ENCODE measurements around the gene GAB1.

Gene GAB1

DNA sequence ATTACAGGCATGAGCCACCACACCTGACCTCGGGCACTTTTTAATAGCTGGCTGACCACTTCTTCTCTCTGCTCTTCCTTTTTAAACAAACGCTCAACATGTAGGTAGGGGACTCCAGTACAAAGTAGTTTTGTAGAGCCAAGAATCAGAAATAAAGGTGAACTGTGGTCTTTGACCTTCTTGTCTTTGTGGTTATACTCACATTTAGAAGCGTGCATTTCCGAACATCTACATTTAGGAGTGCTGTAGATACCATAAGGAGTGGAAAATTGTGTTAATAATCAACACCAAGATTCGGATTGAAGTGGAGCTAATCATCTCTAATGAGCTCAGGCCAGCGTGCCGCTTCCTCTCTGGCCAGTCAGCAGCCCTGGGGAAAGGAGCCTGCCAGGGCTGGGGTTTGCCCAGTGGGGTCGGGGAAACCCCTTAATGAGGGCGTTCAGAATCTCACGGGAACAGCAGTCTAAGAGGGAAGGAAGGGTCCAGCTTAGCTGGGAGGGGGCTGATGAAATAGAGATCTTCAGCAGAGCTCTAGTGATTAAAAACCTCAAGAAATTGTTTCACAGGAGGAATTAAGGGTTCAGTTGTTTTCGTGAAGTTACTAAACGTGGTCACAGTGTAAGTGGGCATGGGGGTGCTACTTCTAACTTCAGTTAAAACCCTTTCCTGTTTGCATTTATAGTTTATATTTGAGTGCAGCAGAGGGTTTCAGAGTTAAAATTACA, 81.2 kb downstream of the GAB1 start:
- no peak for DNase-seq (ENCODE audit: low read depth)

DNA sequence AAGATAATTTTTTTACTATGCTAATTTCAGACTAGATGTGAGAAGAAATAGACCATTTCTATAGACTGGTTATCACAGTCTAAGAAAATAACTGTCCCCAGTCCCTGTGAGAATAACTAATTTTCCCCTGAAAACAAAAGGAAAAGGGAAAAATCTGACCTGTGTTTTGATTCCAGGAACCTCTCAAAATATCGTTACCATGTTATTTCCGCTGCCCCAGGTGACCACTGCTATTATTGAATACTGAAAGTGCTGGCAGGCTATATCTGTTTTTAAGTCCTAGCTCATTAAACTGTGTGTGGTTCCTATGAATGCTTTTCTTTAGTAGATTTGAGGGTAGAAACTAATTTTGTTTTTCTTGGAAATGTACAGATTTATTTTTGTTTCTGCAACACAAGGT, 83.6 kb downstream of the GAB1 start:
- no peak for DNase-seq (ENCODE audit: low read depth)

DNA sequence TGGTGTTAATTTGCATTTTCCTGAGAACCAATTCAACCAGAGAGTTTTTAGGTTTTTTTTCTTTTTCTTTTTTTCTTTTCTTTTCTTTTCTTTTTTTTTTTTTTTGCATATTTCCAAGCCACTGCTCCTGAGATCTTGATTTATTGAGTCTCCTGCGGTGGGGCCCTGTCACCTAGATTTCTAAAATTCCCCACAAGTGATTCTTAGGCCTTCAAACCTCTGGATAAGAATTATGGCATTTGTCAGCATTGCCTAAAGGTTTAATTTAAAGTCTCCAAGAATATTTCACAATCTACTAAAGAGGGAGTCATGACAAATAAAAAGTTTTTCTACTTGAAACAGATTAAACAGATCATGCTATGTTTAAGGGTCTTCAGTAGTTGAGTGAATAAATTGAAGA, 84.9 kb downstream of the GAB1 start:
- peak; percentile 23 for DNase-seq (ENCODE audit: low read depth)

DNA sequence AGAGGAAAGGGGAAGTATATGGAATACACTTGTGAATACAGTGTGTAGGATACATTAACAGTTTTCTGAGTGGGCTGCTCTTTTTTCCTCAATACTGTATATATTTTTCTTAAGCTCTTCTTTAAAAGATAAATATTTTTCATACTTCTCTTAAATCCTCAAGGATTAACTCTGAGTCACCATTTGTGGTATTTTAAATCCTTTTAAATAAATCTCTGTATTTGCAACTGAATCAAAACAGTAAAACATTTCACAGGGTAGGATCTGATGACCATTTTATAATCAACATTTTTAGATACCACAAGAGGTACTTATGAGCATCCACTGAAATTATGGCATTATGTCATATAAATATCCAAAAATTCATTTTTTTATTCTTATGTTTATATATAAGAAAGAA, 87.6 kb downstream of the GAB1 start:
- DNase-seq (ENCODE audit: low read depth): peak; percentile 52

DNA sequence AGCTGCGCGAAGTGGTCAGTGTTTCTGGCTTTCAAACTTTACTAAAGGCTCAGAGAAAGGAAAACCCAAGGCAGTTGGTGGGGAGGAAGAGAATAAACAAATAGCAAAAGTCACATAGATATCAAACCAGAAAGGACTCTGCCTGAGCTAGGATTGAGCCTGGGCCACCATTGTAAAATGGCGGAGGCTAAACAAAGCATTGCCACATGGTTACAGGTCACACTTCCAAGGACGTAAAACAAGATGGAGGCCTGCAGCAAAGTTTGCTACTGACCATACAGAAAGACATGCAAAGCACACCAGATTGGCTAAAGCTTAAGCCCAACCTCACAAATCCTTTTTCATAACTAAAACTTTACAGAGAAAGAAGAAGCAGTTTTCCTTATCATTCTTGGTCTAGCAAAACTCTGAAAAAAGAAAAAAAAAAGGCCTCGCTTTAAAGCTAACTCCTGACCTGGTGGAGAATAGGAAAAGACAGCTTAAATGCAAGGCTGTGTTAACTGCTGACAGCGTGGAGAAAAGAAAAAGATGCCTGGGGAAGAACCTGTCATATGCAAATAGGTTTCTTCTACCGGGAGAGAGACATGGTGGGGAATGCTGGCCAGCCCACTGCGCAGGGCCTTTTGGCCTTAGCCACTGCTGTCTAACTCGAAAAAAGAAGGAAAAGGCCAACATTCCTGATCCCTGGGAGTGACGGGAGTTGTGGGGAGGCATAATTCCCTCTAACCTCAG, 95.0 kb downstream of the GAB1 start:
- no peak for DNase-seq (ENCODE audit: low read depth)

DNA sequence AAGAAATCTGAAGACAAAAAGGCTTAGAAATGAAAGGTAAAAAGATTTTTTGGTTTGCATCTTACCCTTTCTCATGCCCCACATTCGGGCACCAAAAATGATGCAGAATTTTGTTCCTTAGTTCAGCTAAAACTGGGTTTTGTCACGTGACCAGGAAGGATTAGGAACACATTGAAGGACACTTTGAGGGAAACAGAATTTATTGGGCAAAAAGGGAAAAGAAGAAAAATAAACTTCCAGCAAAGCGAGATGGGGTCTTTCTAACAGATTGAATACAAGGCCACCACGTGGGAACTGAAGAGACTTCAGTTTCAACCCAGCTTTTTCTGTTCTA, 95.5 kb downstream of the GAB1 start:
- no peak for DNase-seq (ENCODE audit: low read depth)

DNA sequence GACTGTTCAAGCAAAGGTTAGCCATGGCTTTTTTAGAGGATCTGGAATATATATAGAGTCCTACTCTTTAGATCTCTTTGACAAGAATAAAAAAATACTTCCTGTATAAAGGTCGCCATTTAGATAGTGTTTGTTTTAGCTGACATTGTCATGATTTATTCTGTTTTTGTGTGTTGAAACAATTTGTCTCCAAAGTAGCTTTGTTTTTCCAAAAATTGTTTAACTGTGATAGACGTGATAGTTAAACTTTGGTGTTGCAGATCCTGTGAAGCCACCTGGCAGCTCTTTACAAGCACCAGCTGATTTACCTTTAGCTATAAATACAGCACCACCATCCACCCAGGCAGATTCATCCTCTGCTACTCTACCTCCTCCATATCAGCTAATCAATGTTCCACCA, 96.6 kb downstream of the GAB1 start:
- no peak for DNase-seq (ENCODE audit: low read depth)

DNA sequence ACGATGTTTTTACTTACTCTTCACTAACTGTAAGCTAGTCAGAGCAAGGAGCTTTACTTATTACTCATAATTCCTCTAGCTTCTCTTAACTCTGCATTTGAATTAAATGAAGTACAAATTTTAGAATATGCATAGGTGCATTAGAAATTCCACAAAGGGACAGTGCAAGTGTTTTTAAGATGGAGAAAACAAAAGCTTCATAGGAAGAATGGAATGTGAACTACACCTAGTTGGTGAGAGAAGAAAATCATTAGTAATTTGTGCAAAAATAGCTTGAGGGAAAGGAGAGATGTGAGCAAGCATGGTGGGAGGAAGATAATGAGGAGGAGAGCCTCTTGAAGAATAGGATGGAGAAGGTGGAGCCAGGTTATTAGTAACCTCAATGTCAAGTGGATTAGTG, 99.3 kb downstream of the GAB1 start:
- no peak for DNase-seq (ENCODE audit: low read depth)

DNA sequence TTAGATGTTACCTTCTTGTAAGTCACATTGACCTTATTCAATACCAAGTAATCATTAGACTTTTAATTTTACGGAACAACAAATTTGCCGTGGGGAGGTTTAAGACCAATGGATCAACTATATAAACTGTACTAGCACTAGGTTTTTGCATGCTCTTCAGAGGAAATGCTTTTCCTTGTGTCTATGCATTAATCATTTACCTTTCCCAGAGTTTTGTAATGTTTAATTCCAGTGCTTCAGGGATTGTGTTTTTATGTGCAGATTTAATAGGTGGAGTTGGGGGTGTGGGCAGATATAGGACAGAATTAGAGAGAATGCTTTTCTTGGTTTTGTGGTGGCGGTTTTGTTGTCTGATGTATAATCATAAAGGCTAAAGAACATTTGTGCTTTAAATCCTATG, 100.8 kb downstream of the GAB1 start:
- DNase-seq (ENCODE audit: low read depth): no peak

DNA sequence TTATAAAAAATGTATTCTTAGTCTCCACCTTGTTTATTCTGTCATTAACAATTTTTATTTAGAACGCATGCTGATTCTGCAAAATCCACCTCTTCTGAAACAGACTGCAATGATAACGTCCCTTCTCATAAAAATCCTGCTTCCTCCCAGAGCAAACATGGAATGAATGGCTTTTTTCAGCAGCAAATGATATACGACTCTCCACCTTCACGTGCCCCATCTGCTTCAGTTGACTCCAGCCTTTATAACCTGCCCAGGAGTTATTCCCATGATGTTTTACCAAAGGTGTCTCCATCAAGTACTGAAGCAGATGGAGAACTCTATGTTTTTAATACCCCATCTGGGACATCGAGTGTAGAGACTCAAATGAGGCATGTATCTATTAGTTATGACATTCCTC, 101.3 kb downstream of the GAB1 start:
- no peak for DNase-seq (ENCODE audit: low read depth)

DNA sequence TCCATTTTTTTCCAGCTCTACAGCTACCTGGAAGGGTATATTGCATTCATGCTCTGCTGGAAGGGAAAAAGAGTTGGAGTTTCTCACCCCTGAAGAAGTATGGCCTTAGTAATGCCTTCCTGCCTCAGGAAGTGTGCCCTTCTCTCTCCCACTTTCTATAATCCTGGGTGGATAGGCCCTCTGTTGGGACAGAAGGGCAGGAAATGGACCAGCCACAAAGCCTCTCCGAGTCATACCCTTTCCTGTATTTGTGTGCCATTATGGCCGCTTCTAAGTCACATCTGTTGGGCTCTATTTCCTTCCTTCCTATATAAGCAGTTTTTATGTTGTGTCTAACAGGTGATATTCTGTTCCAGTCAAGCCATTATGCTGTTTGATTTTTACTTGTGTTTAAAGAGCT, 102.0 kb downstream of the GAB1 start:
- peak; percentile 12 for DNase-seq (ENCODE audit: low read depth)

DNA sequence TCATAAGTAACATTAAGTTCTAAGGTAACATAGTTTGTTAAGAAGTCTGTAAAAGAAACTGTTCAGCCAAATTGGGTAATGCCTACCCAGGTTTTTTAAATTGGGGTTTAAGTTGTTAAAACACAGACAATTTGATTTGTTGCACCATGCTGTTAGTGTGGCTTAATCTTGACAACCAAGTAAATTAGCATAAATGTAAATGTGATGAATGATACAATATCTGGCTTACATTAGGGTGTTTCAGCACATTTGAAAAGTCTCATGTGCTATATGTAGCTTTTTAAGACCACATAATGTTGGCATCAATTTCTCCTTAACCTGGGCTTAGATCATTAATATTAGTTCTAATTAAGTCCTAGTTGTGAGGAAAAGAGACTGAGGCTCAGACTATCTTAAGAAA, 104.4 kb downstream of the GAB1 start:
- DNase-seq (ENCODE audit: low read depth): no peak

DNA sequence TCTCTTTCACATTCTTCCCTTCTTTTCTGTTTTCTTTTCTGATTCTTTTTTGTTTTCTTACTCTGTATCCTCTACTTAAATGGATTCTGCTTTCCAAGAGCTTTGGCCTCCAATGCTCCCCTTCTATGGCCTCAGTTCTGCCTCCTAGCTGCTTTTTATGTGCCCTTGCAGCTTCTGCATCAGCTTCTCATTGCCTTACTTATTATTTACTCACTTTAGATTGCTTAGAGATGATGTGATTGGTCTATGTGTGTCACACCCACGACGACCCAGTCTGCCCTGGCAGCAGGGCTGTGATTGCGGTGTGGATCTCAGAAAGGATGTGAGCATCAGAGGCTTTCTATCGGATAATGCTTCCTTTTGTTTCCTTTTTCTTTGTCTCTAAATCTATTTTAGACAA, 105.0 kb downstream of the GAB1 start:
- no peak for DNase-seq (ENCODE audit: low read depth)

DNA sequence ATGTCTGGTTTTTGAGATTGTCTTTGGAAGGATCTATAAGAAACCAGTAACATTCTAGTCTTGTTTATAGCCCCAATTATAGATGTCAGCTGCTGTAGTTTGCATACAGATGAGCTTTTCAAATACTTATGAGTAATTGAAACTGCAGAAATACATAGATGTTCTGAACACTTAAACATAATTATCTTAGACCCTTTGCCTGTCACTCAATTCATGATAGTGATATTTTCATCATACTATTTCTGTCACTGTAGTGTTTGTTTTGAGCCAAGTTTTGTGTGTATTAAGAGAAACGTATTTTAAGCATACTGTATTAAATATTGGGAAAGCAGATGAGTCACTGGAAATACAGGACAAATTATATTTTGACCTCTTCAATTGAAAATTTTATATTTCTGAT, 107.1 kb downstream of the GAB1 start:
- no peak for DNase-seq (ENCODE audit: low read depth)

DNA sequence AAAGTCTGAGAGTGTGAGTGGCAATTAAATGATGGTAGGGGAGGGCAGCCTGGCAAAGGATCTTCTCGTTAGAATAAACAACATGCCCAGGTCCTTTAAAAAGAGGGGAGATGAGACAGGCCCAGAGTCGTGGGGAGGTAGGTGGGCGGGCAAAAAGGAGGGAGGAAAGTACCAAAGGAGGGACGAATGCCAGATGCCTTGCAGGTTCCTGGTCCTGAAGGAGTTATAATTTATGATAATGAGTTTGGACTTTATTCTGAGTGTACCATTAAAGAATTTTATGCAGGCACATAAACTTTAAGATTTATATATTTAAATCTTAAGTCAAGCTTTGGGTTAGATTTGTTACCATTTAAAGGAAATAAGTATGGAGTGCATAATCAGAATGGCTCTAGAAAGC, 114.5 kb downstream of the GAB1 start:
- DNase-seq (ENCODE audit: low read depth): no peak

DNA sequence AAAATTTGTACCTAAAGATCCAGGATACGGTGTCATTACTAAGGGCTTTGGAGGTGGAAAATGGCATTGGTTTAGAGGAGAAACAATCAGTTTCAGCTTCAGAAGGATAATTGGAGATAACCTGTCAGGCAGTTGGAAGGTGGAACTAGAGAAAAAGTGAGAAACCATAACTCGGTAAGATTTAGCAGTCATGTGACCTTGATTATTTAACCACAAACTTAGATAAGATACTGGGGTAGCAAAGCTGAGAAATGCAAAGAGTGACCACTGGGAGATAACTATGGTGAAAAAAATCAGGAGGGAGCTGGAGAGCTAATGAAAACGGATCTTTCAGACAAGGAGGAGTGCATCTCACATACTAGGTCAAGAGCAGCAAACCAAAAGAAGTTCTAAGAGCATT, 118.5 kb downstream of the GAB1 start:
- DNase-seq (ENCODE audit: low read depth): no peak

DNA sequence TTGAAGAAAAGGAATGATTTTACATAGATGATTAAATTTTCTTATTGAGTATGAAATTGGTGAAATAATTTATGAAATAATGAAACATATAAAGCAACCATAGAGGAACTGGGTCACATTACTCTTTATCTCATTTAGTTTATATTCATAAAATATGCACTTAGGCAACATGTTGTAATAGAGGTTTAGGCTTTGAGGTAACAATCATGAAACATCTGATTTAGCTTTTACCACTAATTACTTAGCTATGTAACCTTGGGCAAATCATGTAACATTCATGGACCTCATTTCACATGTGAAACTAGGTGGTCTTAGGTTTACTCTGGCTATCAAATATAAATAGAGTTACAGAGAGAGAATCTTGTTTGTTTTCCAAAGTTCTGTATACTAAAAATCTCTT, 122.3 kb downstream of the GAB1 start:
- DNase-seq (ENCODE audit: low read depth): no peak

DNA sequence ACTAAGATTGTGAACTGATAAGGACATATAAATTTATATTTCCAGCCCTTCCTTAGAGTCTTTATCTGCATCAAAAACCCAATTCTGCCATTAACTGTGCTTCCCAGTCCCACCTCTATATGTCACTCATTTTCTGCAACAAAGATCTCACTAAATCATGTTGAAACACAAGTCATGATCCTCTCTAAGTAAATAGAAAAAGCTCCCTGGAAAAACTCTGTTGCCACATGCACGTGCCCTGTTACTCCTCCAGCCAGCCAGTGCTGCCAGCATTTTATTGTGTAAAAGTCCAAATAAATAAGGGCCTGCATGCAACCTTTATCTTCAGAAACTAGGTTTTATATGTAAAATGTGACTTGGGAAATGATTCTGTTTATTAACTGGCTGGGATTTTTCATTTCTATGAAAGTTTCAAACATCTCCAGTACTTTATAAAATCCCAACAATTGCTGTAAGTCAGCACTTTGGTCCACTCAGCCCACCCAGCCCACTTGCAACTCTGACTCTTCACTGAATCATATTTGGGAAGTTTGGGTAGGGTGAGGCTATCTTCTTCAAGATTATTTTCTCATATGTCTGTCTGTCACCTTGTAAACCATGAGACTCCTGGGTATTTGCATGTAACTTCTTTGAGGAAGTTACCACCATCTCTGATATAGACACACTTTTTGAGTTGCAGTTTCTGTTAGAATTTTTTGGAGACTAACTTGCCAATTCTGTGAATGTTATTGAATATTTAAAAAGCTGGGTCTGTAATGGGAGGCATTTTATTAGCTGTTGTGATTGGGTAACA, 136.9 kb downstream of the GAB1 start:
- no peak for DNase-seq (ENCODE audit: low read depth)

DNA sequence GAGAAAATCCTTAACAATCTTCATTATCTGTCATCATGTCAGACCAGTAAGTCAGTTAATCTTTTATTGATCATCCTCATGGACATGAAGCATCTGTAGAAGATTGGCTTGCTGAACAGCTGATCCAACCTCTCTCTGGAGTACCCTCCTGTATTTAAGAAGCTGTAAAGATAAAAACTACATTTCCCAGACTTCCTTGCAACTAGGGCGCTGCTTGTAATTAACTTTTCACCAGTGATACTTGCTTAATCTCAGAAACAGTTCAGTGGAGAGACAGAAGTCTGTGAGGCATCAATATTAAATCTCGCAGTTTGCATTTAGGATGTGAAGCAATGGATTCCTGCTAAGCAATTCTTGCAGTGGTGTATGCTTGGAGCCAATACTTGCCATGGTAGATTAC, 140.8 kb downstream of the GAB1 start:
- no peak for DNase-seq (ENCODE audit: low read depth)

DNA sequence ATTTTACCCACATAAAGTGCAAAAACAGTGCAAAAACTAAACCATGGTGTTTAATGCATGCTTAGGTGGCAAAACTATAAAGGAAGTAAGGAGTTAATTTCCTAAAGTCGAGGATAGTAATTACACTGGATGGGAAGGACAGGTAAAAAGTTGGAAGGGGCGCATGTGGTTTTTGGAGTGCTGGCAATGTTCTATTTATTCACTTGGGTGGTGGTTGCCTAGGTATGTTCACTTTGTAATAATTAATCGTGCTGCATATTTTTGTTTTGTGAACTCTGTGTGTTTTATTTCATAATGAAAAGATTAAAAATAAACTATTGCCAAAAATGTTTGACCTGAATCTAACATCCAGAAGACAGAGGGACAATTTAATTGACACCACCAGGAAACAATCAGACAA, 144.7 kb downstream of the GAB1 start:
- no peak for DNase-seq (ENCODE audit: low read depth)

DNA sequence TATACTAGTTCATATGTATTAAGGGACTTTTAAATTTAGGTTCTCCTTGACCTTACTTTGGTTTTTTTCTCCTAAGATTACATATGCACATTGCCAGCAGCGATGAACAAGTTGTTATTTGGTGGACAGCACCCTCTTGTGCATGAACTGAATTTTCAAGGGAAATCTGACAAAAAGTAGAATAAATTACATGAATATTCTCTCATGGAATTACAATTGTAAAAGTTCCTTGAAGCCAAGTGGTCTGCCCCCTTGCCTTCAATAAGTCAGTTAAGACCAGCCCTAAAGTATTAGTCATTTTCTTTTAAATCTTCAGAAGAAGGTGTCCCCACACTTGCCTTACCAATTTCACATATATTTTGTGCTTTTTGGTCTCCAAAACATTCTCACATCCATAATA, 146.2 kb downstream of the GAB1 start:
- peak; percentile 57 for DNase-seq (ENCODE audit: low read depth)

DNA sequence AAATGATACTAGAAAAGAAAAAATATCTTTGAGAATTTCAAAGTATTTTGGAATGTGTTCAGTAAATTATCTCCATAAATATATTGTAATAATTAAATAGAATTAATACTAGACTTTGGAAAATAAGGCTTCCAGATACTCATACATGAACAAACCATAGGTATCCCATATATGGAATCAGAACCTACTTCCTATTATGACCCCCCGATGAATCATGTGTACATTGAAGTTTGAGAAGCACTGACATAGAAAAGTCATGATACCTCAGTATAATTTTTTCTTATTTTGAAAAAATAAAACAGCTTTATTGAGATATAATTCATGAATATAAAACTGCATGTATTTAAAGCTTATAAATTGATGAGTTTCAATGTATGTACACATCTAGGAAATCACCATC, 149.6 kb downstream of the GAB1 start:
- no peak for DNase-seq (ENCODE audit: low read depth)

DNA sequence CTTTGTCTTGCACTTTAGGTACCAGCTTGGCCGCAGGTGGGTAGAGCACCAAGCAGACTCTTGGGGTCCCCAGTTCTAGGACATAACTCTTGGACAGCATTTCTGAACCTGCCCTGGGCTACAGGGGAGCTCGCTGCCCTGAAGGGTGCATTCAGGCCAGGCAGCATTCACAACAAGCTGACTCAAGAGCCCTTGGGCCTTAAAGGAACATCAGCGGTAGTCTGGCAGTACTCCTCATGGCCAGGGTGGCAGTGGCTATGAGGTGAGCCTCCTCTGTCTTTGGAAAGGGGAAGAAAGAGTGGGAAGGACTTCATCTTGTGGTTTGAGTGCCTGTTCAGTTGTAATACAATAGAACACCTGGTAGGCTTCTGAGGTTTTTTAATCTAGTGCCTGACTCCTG, 152.0 kb downstream of the GAB1 start:
- DNase-seq (ENCODE audit: low read depth): no peak

All from EH (cell line).